A673 (cell line): Measurements from ENCODE around the gene NAA38. TPM values are rescaled to one million over a fixed set of nuclear protein-coding genes. Genes with fewer than 3 reads are reported as not detected.

Experiments
- BruUV-seq: library from RNA; stranded (reverse); fragments of 400-500 nt; replicated peaks from 2 replicates; lab custom pipeline; 2021; lab: Mats Ljungman, UMichigan
- CTCF ChIA-PET: fragments of 300-600 bp; sonication (Branson Sonifier 250); formaldehyde crosslinking; loops from one replicate; lab custom pipeline; 2022; ENCODE audit warnings: antibody characterized with exemption; lab: Charles Lee
- POLR2A ChIA-PET: fragments of 300-600 bp; sonication (Branson Sonifier 250); formaldehyde crosslinking; loops from one replicate; lab custom pipeline; 2022; ENCODE audit warnings: antibody characterized with exemption; ENCODE audit not compliant: low non-redundant PET; lab: Charles Lee
- DNase-seq: peaks from one replicate; pipeline ENCODE4 v3.0.0-alpha.2; 2015; ENCODE audit warnings: low spot score
- H3K27ac ChIP-seq: fragments of 200-600 bp; sonication (generic); 2 replicates; pipeline ENCODE4 v1.5.1; 2016; ENCODE audit warnings: mixed run types, low read depth, mild to moderate bottlenecking, mixed read lengths, antibody characterized with exemption, low read length; ENCODE audit not compliant: poor library complexity, severe bottlenecking
- H3K27me3 ChIP-seq: fragments of 200-600 bp; sonication (generic); replicated peaks from 2 replicates; pipeline ENCODE4 v1.6.1; 2017; ENCODE audit warnings: mixed run types, low read depth, mild to moderate bottlenecking, mixed read lengths, antibody characterized with exemption, low read length; ENCODE audit not compliant: insufficient read depth, poor library complexity
- H3K36me3 ChIP-seq: fragments of 200-600 bp; sonication (generic); 2 replicates; pipeline ENCODE4 v1.6.1; 2016; ENCODE audit warnings: mixed run types, mild to moderate bottlenecking, mixed read lengths, antibody characterized with exemption, low read length; ENCODE audit not compliant: insufficient read depth, poor library complexity, severe bottlenecking
- H3K4me1 ChIP-seq: fragments of 200-600 bp; sonication (generic); 2 replicates; pipeline ENCODE4 v1.6.1; 2017; ENCODE audit warnings: mixed run types, mild to moderate bottlenecking, mixed read lengths, antibody characterized with exemption, low read length; ENCODE audit not compliant: insufficient read depth, poor library complexity, severe bottlenecking
- H3K4me3 ChIP-seq: fragments of 200-600 bp; sonication (generic); 2 replicates; pipeline ENCODE4 v1.5.1; 2016; ENCODE audit warnings: low read depth, mixed run types, mild to moderate bottlenecking, mixed read lengths, low read length; ENCODE audit not compliant: poor library complexity, severe bottlenecking
- H3K9me3 ChIP-seq: fragments of 200-600 bp; sonication (generic); 2 replicates; pipeline ENCODE4 v1.6.1; 2016; ENCODE audit warnings: mixed run types, low read depth, mild to moderate bottlenecking, mixed read lengths, antibody characterized with exemption, low read length; ENCODE audit not compliant: poor library complexity, severe bottlenecking
- CTCF ChIP-seq: fragments of 300-800, 200-600 bp; sonication (generic); conservative IDR thresholded peaks from 2 replicates; pipeline ENCODE4 v1.5.1; 2017; ENCODE audit warnings: low read depth, mild to moderate bottlenecking, antibody characterized with exemption, low read length, moderate library complexity, mixed read lengths
- EZH2 ChIP-seq: fragments of 200-600 bp; sonication (generic); IDR thresholded peaks from 2 replicates; pipeline ENCODE4 v1.6.1; 2017; ENCODE audit warnings: borderline replicate concordance, low read depth, mild to moderate bottlenecking, mixed read lengths, antibody characterized with exemption, low read length; ENCODE audit not compliant: poor library complexity, severe bottlenecking
- intact Hi-C: fragments of 100-400 bp; cut with micrococcal nuclease; formaldehyde crosslinking; loops from one replicate; pipeline ENCODE4 v1.10.0; 2022; ENCODE audit not compliant: unreplicated experiment
- total RNA-seq: library from RNA; stranded (reverse); gene quantifications from 2 replicates; pipeline ENCODE4 v1.2.3, GENCODE V29; 2021

Gene NAA38
- total RNA-seq, 1 experiment from 2014 or later: 64.3 TPM

- intact Hi-C loops: no loop called here
- CTCF ChIA-PET: interaction anchor here (0.6 to 2.0 kb wide), 5 partner anchors 14 to 201 kb away, joined by 4 to 8 read pairs (median 4); no protein-coding TSS in a partner anchor
- POLR2A ChIA-PET: interaction anchor here (0.6 kb wide), 1 partner anchor 155 kb away, joined by 3 read pairs; no protein-coding TSS in a partner anchor
- Histone ChIP-seq H3K27me3 (no peaks in the 10 kb centered on the region), H3K4me1 (peaks cover 18% of the 10 kb centered on the region), H3K27ac (peak overlapping the region; percentile 93), H3K36me3 (peaks cover 27% of the 10 kb centered on the region), H3K4me3 (peak overlapping the region; percentile 65), H3K9me3 (no peaks in the 10 kb centered on the region)
- TF ChIP-seq EZH2 (no peak), CTCF (no peak)
- no TSS peak for BruUV-seq
- peak; percentile 63 for DNase-seq
These were observed 1.1 kb downstream of the NAA38 start for GRCh38 chr17:7856011-7856810.

DNA sequence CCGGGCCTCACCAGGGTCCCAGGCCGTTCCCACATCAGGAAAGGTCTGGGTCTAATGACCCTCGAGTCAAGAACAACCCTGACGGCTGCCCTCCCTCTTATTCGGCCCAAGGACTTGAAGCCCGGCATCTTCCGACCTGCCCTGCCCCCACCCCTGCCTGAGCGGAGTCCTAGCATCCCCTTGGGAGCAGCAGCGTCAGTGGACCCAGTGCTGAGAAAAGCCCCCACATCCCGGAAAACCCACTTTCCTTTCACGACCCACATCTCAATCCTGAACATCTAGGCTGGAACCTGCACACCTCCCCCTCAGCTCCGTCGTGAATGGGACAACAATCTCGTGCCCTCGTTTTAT, 1.7 kb downstream of the NAA38 start:
- intact Hi-C loops: no loop called here
- Histone ChIP-seq H3K36me3 (peaks cover 32% of the 10 kb centered on the region), H3K4me3 (peak overlapping the region; percentile 65), H3K27me3 (no peaks in the 10 kb centered on the region), H3K4me1 (peaks cover 18% of the 10 kb centered on the region), H3K27ac (peak overlapping the region; percentile 93), H3K9me3 (no peaks in the 10 kb centered on the region)
- CTCF ChIA-PET: interaction anchor here (0.6 kb wide), 2 partner anchors 112 to 134 kb away, joined by 5 to 8 read pairs; no protein-coding TSS in a partner anchor
- POLR2A ChIA-PET: no interaction called here
- TF ChIP-seq CTCF (no peak), EZH2 (no peak)
- no TSS peak for BruUV-seq
- no peak for DNase-seq

DNA sequence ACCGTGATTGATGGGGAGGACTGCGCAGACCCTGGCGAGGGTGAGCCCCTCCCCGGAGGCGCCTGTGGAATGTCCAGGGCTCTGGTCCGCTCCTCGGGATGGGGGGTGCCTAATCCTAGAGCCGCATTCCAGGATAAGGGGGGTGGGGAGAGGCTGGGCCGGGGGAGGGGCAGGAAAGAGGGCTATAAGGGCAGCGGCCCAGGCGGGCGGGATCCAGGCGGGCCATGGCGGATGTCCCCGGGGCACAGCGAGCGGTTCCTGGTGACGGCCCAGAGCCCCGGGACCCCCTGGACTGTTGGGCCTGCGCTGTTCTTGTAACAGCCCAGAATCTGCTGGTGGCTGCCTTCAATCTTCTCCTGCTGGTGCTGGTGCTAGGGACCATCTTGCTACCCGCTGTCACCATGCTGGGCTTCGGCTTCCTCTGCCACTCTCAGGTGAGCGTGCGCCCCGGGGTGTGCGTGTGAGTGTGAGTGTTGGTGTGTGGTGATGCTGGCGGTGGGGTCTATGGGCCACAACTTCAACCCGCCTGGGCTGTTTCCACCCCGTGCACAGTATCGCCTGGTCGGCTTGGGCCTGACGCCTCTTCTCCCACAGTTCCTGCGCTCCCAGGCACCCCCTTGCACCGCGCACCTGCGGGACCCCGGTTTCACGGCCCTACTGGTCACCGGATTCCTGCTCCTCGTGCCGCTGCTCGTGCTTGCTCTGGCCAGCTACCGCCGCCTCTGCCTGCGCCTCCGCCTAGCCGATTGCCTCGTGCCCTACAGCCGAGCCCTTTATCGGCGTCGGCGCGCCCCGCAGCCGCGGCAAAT, 2.3 kb downstream of the NAA38 start, which contains the start of gene TMEM88:
TSS of gene TMEM88 (plus strand) at position 216 of the 809 bp plus-strand sequence. CDS start at position 225, 9 bp downstream.
- intact Hi-C loops: no loop called here
- H3K27ac ChIP-seq: peak within 1 kb of the TSS; percentile 93

More for the DNA sequence above, 2.3 kb downstream of the NAA38 start, which contains the start of gene TMEM88:
- TF ChIP-seq EZH2 (no peak), CTCF (no peak)
- Histone ChIP-seq H3K4me3 (peak within 1 kb of the TSS; percentile 65), H3K4me1 (peaks cover 18% of the 10 kb centered on the region), H3K36me3 (peaks cover 38% of the 10 kb centered on the region), H3K9me3 (no peaks in the 10 kb centered on the region), H3K27me3 (no peaks in the 10 kb centered on the region)
- POLR2A ChIA-PET: no interaction called here
- no TSS peak for BruUV-seq
- DNase-seq: no peak
- CTCF ChIA-PET: interaction anchor here (0.6 kb wide), 2 partner anchors 112 to 135 kb away, joined by 5 to 8 read pairs; no protein-coding TSS in a partner anchor
